MCF 10A (cell line): ENCODE data around the gene LRRC10B. TPM values are rescaled to one million over a fixed set of nuclear protein-coding genes. Genes with fewer than 3 reads are reported as not detected.

Experiments used
- BruUV-seq: library from RNA; stranded (reverse); fragments of 400-500 nt; replicated peaks from 2 replicates; lab custom pipeline; 2021; lab: Mats Ljungman, UMichigan
- CTCF ChIA-PET: fragments of 300-600 bp; sonication (Branson Sonifier 250); formaldehyde crosslinking; extraction: SDS; loops from one replicate; lab custom pipeline; 2021; ENCODE audit warnings: antibody characterized with exemption, inconsistent platforms; lab: Yijun Ruan, JAX
- POLR2A ChIA-PET: fragments of 300-600, 350-650 bp; sonication (Branson Sonifier 250); formaldehyde crosslinking; extraction: SDS; loops from one replicate; lab custom pipeline; 2020; ENCODE audit warnings: antibody characterized with exemption, inconsistent platforms; lab: Yijun Ruan, JAX
- DNase-seq: peaks from one replicate; pipeline ENCODE4 v3.0.0-alpha.2; 2018; ENCODE audit not compliant: unreplicated experiment
- H3K27ac Mint-ChIP-seq: one replicate; pipeline ENCODE4 v1.8.0; 2022; ENCODE audit warnings: mild to moderate bottlenecking, low read depth, mixed read lengths; ENCODE audit not compliant: unreplicated experiment
- H3K27me3 Mint-ChIP-seq: one replicate; pipeline ENCODE4 v1.8.0; 2022; ENCODE audit warnings: mixed read lengths; ENCODE audit not compliant: insufficient read depth, unreplicated experiment
- H3K36me3 Mint-ChIP-seq: one replicate; pipeline ENCODE4 v1.8.0; 2022; ENCODE audit warnings: mild to moderate bottlenecking, moderate library complexity, mixed read lengths; ENCODE audit not compliant: insufficient read depth, unreplicated experiment
- H3K4me1 Mint-ChIP-seq: one replicate; pipeline ENCODE4 v1.8.0; 2022; ENCODE audit warnings: mixed read lengths; ENCODE audit not compliant: insufficient read depth, unreplicated experiment
- H3K4me3 Mint-ChIP-seq: one replicate; pipeline ENCODE4 v1.8.0; 2022; ENCODE audit warnings: mild to moderate bottlenecking, moderate library complexity, mixed read lengths; ENCODE audit not compliant: unreplicated experiment
- H3K9me3 Mint-ChIP-seq: one replicate; pipeline ENCODE4 v1.8.0; 2022; ENCODE audit warnings: mixed read lengths; ENCODE audit not compliant: unreplicated experiment
- intact Hi-C: fragments of 100-400 bp; cut with micrococcal nuclease; formaldehyde crosslinking; loops from 2 replicates; pipeline ENCODE4 v1.14.1; 2022
- total RNA-seq: library from RNA; stranded (reverse); gene quantifications from 2 replicates; pipeline ENCODE4 v1.2.3, GENCODE V29; 2022
- TF ChIP-seq, protein P1 (sequence below): fragments of 200-600 bp; IDR thresholded peaks from one replicate; pipeline ENCODE4 v1.8.0; 2022; ENCODE audit warnings: antibody characterized with exemption, mild to moderate bottlenecking; ENCODE audit not compliant: unreplicated experiment

LRRC10B gene
- total RNA-seq, 1 experiment from 2014 or later: not detected

- DNase-seq: no peak
- no peaks in the 10 kb centered on the region for H3K4me1 Mint-ChIP-seq
- POLR2A ChIA-PET: no interaction called here
- H3K27me3 Mint-ChIP-seq: peaks cover 11% of the 10 kb centered on the region
- no peak overlapping the region for H3K4me3 Mint-ChIP-seq
- intact Hi-C loops: loop anchor here (10.0 kb wide), 1 partner anchor 253 kb away; no protein-coding TSS in a partner anchor
- H3K36me3 Mint-ChIP-seq: peaks cover 6% of the 10 kb centered on the region
- no peak overlapping the region for H3K27ac Mint-ChIP-seq
- CTCF ChIA-PET: interaction anchor here (0.5 to 9.0 kb wide), 9 partner anchors 9 to 155 kb away, joined by 3 to 142 read pairs (median 5); no protein-coding TSS in a partner anchor
- BruUV-seq: no TSS peak
- TF ChIP-seq, protein P1, sequence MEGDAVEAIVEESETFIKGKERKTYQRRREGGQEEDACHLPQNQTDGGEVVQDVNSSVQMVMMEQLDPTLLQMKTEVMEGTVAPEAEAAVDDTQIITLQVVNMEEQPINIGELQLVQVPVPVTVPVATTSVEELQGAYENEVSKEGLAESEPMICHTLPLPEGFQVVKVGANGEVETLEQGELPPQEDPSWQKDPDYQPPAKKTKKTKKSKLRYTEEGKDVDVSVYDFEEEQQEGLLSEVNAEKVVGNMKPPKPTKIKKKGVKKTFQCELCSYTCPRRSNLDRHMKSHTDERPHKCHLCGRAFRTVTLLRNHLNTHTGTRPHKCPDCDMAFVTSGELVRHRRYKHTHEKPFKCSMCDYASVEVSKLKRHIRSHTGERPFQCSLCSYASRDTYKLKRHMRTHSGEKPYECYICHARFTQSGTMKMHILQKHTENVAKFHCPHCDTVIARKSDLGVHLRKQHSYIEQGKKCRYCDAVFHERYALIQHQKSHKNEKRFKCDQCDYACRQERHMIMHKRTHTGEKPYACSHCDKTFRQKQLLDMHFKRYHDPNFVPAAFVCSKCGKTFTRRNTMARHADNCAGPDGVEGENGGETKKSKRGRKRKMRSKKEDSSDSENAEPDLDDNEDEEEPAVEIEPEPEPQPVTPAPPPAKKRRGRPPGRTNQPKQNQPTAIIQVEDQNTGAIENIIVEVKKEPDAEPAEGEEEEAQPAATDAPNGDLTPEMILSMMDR: no peak
- no peaks in the 10 kb centered on the region for H3K9me3 Mint-ChIP-seq
Observed at GRCh38 chr11:61481806-61482205, 26.7 kb upstream of the LRRC10B start.

GRCh38 chr11:61482513-61482912 lies 26.0 kb upstream of the LRRC10B start:
- intact Hi-C loops: loop anchor here (10.0 kb wide), 1 partner anchor 252 kb away; no protein-coding TSS in a partner anchor
- POLR2A ChIA-PET: interaction anchor here (0.6 kb wide), 1 partner anchor 119 kb away, joined by 3 read pairs; no protein-coding TSS in a partner anchor
- DNase-seq: no peak
- Mint-ChIP-seq H3K4me3 (no peak overlapping the region), H3K36me3 (peaks cover 6% of the 10 kb centered on the region), H3K4me1 (no peaks in the 10 kb centered on the region), H3K9me3 (no peaks in the 10 kb centered on the region), H3K27me3 (peaks cover 11% of the 10 kb centered on the region), H3K27ac (no peak overlapping the region)
- BruUV-seq: no TSS peak
- CTCF ChIA-PET: interaction anchor here (0.5 to 9.0 kb wide), 10 partner anchors 9 to 155 kb away, joined by 3 to 142 read pairs (median 5); no protein-coding TSS in a partner anchor
- TF ChIP-seq, protein P1: peak; percentile 63

DNA sequence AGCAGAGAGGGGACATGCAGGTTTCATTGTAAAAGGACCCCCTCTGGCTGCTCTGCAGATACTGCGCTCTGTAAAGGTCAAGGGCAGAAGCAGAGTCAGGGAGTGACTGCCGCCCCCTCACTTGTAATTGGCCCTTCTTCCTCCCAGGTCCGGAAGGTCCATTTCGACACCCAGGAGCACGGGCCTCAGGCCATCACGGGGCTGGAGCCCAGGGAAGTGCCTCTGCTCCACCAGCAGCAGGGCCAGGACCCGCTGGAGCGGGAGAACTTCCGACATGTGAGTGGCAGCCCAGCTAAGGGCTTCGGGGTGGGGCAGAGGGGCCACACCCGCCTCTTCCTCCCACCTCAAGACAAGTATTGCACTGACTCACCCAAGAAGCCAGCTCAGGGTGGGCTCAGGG lies 24.0 kb upstream of the LRRC10B start:
- H3K4me3 Mint-ChIP-seq: no peak overlapping the region
- peaks cover 6% of the 10 kb centered on the region for H3K36me3 Mint-ChIP-seq
- POLR2A ChIA-PET: interaction anchor here (1.5 kb wide), 1 partner anchor 13 kb away, joined by 3 read pairs; no protein-coding TSS in a partner anchor
- BruUV-seq: no TSS peak
- no peak for DNase-seq
- intact Hi-C loops: loop anchor here (10.0 kb wide), 1 partner anchor 250 kb away; no protein-coding TSS in a partner anchor
- CTCF ChIA-PET: interaction anchor here (0.9 to 5.2 kb wide), 6 partner anchors 9 to 154 kb away, joined by 4 to 39 read pairs (median 7); no protein-coding TSS in a partner anchor
- H3K9me3 Mint-ChIP-seq: no peaks in the 10 kb centered on the region
- H3K27ac Mint-ChIP-seq: no peak overlapping the region
- TF ChIP-seq, protein P1: no peak
- peaks cover 7% of the 10 kb centered on the region for H3K4me1 Mint-ChIP-seq
- peaks cover 11% of the 10 kb centered on the region for H3K27me3 Mint-ChIP-seq

DNA sequence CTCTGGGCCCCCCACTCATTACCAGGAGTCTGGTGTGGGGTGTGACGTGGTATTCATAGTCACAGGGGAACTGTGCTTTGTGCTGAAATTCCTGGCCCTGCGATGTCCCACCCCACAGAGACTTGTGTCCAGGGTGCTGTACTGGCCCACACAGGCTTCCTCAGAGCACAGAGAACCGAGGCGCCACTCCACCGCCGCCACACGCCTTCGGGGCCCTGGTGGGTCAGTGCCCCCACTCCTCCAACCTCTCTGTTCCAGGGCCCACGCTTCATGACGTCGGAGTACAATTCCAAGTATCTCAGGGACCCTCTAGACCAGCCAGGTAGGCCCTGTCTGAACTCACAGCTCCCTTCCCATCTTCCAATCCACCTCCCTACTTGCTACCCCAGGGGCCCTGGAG lies 23.5 kb upstream of the LRRC10B start:
- intact Hi-C loops: loop anchor here (10.0 kb wide), 1 partner anchor 250 kb away; no protein-coding TSS in a partner anchor

More for the DNA sequence above, 23.5 kb upstream of the LRRC10B start:
- Mint-ChIP-seq H3K36me3 (peaks cover 6% of the 10 kb centered on the region), H3K27ac (no peak overlapping the region), H3K4me1 (peaks cover 7% of the 10 kb centered on the region), H3K27me3 (peaks cover 11% of the 10 kb centered on the region), H3K9me3 (no peaks in the 10 kb centered on the region), H3K4me3 (no peak overlapping the region)
- TF ChIP-seq, protein P1: no peak
- no TSS peak for BruUV-seq
- ChIA-PET CTCF (interaction anchor here (0.7 to 5.2 kb wide), 5 partner anchors 10 to 154 kb away, joined by 4 to 39 read pairs (median 7); no protein-coding TSS in a partner anchor), POLR2A (interaction anchor here (0.7 to 1.5 kb wide), 2 partner anchors 13 to 130 kb away, joined by 3 read pairs; no protein-coding TSS in a partner anchor)
- DNase-seq: no peak
